ENCODE measurements around the gene ZBTB21.

Gene ZBTB21

GRCh38 chr21:42043961-42044360, 33.8 kb upstream of the ZBTB21 start:
- Mint-ChIP-seq H3K27ac (no peak overlapping the region), H3K4me3 (no peak overlapping the region), H3K9me3 (ENCODE audit: low read depth) (no peaks in the 10 kb centered on the region), H3K27me3 (no peaks in the 10 kb centered on the region), H3K36me3 (no peaks in the 10 kb centered on the region), H3K4me1 (ENCODE audit: low read depth) (no peaks in the 10 kb centered on the region)

GRCh38 chr21:42043201-42043895, 33.2 kb upstream of the ZBTB21 start:
- no peaks in the 10 kb centered on the region for H3K9me3 Mint-ChIP-seq (ENCODE audit: low read depth)
- no peaks in the 10 kb centered on the region for H3K27me3 Mint-ChIP-seq
- no peak overlapping the region for H3K27ac Mint-ChIP-seq
- peaks cover 3% of the 10 kb centered on the region for H3K4me1 Mint-ChIP-seq (ENCODE audit: low read depth)
- no peak overlapping the region for H3K4me3 Mint-ChIP-seq
- no peaks in the 10 kb centered on the region for H3K36me3 Mint-ChIP-seq

GRCh38 chr21:42042651-42043050, 32.5 kb upstream of the ZBTB21 start:
- no peaks in the 10 kb centered on the region for H3K9me3 Mint-ChIP-seq (ENCODE audit: low read depth)
- H3K27me3 Mint-ChIP-seq, result no peaks in the 10 kb centered on the region
- H3K4me3 Mint-ChIP-seq, result no peak overlapping the region
- peaks cover 3% of the 10 kb centered on the region for H3K4me1 Mint-ChIP-seq (ENCODE audit: low read depth)
- H3K36me3 Mint-ChIP-seq, result no peaks in the 10 kb centered on the region
- H3K27ac Mint-ChIP-seq, result no peak overlapping the region

- H3K9me3 Mint-ChIP-seq (ENCODE audit: low read depth), result no peaks in the 10 kb centered on the region
- peaks cover 3% of the 10 kb centered on the region for H3K4me1 Mint-ChIP-seq (ENCODE audit: low read depth)
These were observed 31.6 kb upstream of the ZBTB21 start for GRCh38 chr21:42041711-42042110.

DNA sequence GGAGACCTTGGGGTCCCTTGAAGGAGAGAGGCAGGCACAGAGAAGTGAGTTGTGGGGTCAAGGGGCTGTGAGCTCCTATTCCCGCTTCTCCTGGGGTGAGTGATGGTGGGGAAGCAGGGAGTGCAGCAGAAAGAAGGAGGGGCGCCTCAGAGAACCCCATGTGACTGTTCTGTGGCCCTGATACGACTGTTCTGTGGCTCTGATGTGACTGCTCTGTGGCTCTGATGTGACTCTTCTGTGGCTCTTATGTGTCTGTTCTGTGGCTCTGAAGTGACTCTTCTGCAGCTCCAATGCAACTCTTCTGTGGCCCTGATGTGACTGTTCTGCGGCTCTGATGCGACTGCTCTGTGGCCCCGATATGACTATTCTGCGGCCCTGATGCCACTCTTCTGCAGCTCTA, 31.1 kb upstream of the ZBTB21 start:
- no peaks in the 10 kb centered on the region for H3K9me3 Mint-ChIP-seq (ENCODE audit: low read depth)
- H3K36me3 Mint-ChIP-seq, result no peaks in the 10 kb centered on the region
- no peak overlapping the region for H3K27ac Mint-ChIP-seq
- no peaks in the 10 kb centered on the region for H3K27me3 Mint-ChIP-seq
- H3K4me3 Mint-ChIP-seq, result no peak overlapping the region
- H3K4me1 Mint-ChIP-seq (ENCODE audit: low read depth), result peaks cover 3% of the 10 kb centered on the region

More at GRCh38 chr21:42041711-42042110, 31.6 kb upstream of the ZBTB21 start:
- Mint-ChIP-seq H3K27me3 (no peaks in the 10 kb centered on the region), H3K27ac (no peak overlapping the region), H3K4me3 (no peak overlapping the region), H3K36me3 (no peaks in the 10 kb centered on the region)

DNA sequence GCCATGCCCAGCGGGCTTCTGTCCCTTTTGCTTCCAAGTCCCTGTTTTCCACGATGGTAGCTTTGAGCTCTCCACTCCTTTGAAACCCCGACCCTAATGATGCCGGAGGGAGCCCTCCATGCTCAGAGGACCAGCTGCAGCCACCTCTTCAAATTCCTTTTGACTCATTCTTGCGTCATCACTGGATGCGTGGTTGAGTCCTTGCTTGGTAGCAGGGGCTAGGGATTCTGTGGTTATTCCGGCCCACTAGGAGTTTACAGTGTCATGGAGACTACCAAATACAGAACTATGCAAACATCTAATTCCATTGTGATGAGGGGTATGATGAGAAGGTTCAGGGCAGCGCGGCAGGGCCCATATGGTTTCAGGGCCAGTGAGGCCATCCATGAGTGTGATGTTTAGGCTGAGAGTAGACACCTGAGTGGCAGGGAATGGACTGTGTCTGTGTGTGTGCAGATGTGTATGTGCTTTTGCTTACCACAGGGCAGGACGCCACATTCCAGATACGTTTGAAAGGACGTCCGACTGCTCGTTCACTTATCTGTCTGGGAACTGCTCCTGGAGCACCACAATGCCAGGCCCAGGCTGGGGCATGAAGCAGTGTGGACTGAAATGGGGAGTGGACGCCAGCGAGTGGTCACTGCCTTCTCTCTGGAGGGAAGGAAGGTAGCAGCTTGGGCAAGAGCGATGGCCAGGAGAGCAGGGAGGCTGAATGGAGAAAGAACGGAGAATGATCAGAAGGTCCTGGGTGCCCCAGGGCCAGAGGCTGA, 30.4 kb upstream of the ZBTB21 start:
- H3K27ac Mint-ChIP-seq, result no peak overlapping the region
- H3K4me1 Mint-ChIP-seq (ENCODE audit: low read depth), result peaks cover 3% of the 10 kb centered on the region
- H3K27me3 Mint-ChIP-seq, result no peaks in the 10 kb centered on the region
- no peaks in the 10 kb centered on the region for H3K9me3 Mint-ChIP-seq (ENCODE audit: low read depth)
- H3K36me3 Mint-ChIP-seq, result no peaks in the 10 kb centered on the region
- no peak overlapping the region for H3K4me3 Mint-ChIP-seq

DNA sequence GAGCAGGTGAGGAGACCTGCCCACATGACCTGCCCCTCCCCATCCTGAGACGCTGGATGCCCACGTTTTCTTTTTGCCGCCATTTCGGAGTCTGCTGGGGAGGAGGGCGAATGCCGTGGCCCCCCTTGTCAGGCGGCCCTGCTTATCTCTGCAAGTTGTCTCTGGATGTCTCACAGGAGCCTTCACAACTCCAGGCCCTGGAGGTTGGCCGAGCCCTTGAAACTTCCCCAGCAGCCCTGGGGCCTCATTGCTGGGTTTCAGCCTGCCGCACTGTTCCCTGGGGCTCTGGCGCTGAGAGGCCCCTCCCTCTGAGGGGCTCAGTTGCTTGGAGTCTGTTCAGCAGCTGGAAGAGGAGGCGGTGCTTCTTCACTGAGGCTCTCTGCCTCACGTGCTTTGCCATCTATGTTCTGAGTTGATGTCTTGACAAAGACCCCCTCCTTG, 29.8 kb upstream of the ZBTB21 start:
- H3K27me3 Mint-ChIP-seq, result no peaks in the 10 kb centered on the region
- H3K36me3 Mint-ChIP-seq, result no peaks in the 10 kb centered on the region
- H3K4me3 Mint-ChIP-seq, result no peak overlapping the region
- H3K9me3 Mint-ChIP-seq (ENCODE audit: low read depth), result no peaks in the 10 kb centered on the region
- peaks cover 3% of the 10 kb centered on the region for H3K4me1 Mint-ChIP-seq (ENCODE audit: low read depth)
- no peak overlapping the region for H3K27ac Mint-ChIP-seq

DNA sequence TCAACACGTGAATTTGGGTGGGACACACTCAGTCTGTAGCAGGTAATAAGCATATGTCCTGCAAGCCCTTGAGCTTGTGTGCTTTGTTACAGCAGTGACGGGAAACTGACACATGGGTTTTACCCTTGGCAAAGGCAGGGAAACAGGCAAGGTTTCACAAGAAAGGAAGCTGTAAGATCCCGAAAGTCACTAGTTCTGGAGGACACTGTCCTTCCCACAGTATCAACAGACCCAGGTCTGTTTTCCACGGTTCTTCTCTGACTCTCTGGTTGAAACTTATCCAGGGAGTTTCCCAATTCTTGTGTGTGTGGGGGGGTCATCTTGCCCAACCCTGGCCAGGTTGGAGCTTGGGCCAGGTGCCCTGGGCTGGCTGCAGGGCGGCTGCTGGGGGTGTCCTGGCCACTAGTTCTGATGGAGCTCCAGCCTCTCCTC, 29.3 kb upstream of the ZBTB21 start:
- Mint-ChIP-seq H3K4me3 (no peak overlapping the region), H3K27ac (no peak overlapping the region), H3K27me3 (no peaks in the 10 kb centered on the region), H3K4me1 (ENCODE audit: low read depth) (peaks cover 3% of the 10 kb centered on the region), H3K9me3 (ENCODE audit: low read depth) (no peaks in the 10 kb centered on the region), H3K36me3 (no peaks in the 10 kb centered on the region)

GRCh38 chr21:42038826-42039425, 28.8 kb upstream of the ZBTB21 start:
- Mint-ChIP-seq H3K27ac (no peak overlapping the region), H3K36me3 (no peaks in the 10 kb centered on the region), H3K27me3 (no peaks in the 10 kb centered on the region), H3K4me1 (ENCODE audit: low read depth) (peaks cover 3% of the 10 kb centered on the region), H3K9me3 (ENCODE audit: low read depth) (no peaks in the 10 kb centered on the region), H3K4me3 (no peak overlapping the region)

DNA sequence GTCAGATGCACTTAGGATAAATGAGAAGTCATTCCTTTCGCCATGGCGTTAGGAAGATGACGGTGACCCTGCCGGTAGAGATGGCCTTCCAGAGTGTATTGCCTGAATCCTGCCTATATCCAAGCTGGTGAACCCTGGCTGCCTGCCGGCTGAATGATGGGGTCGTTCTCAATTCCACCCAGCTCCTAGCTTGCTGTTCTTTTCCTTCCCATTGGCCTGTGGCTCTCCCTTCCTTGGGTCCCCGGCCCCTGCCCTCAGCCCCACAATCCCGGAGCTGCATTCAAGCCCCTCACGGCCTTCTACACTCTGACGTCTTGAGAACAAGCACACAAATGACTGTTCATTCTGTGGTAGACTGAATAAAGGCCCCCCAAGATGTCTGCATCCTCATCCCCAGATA, 28.2 kb upstream of the ZBTB21 start:
- Mint-ChIP-seq H3K9me3 (ENCODE audit: low read depth) (no peaks in the 10 kb centered on the region), H3K4me3 (no peak overlapping the region), H3K27me3 (no peaks in the 10 kb centered on the region), H3K36me3 (no peaks in the 10 kb centered on the region), H3K27ac (no peak overlapping the region), H3K4me1 (ENCODE audit: low read depth) (peaks cover 3% of the 10 kb centered on the region)

- no peaks in the 10 kb centered on the region for H3K9me3 Mint-ChIP-seq (ENCODE audit: low read depth)
- H3K36me3 Mint-ChIP-seq, result no peaks in the 10 kb centered on the region
- no peak overlapping the region for H3K4me3 Mint-ChIP-seq
- H3K27ac Mint-ChIP-seq, result no peak overlapping the region
- H3K27me3 Mint-ChIP-seq, result no peaks in the 10 kb centered on the region
- H3K4me1 Mint-ChIP-seq (ENCODE audit: low read depth), result peaks cover 3% of the 10 kb centered on the region
These were observed 27.8 kb upstream of the ZBTB21 start for GRCh38 chr21:42037943-42038342.

- Mint-ChIP-seq H3K36me3 (no peaks in the 10 kb centered on the region), H3K27me3 (no peaks in the 10 kb centered on the region), H3K27ac (no peak overlapping the region), H3K4me3 (no peak overlapping the region), H3K4me1 (ENCODE audit: low read depth) (peaks cover 3% of the 10 kb centered on the region), H3K9me3 (ENCODE audit: low read depth) (no peaks in the 10 kb centered on the region)
These were observed 27.4 kb upstream of the ZBTB21 start for GRCh38 chr21:42037516-42037915.

DNA sequence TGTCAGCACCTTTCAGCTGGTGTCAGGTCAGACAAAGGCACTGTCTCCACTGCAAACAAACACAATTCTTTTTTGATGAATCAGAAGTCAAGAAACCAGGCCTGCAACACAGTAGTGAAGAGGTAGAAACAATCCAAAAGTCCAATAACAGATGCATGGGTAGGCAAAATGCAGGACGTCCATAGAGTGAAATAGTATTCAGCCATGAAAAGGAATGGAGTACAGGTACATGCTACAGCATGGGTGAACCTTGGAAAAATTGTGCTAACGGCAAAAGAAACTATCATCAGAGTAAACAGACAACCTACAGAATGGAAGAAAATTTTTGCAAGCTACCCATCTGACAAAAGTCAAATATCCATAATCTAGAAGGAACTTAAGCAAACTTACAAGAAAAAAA, 26.2 kb upstream of the ZBTB21 start:
- Mint-ChIP-seq H3K27ac (no peak overlapping the region), H3K27me3 (no peaks in the 10 kb centered on the region), H3K4me1 (ENCODE audit: low read depth) (peaks cover 3% of the 10 kb centered on the region), H3K36me3 (no peaks in the 10 kb centered on the region), H3K9me3 (ENCODE audit: low read depth) (no peaks in the 10 kb centered on the region), H3K4me3 (no peak overlapping the region)

DNA sequence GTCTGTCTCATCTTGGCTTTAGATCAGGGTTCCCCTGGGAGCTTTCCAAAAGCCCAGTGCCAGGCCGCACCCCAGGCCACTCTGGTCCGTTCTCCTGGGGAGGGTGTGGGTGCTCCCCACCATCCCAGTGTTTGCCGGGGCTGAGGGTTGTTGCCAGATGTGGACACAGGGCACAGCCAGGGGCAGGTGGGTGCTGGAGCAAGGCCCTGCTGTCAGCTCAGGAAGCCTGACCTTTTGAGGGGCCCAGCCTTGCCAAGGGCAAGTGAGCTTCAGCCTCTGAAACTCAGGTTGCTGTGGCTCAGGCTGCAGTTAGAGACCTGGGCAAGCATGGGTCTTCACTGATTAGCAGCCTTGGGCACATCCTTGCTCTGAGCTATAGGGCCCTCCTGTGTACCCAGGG, 22.8 kb upstream of the ZBTB21 start:
- H3K4me3 Mint-ChIP-seq, result no peak overlapping the region
- no peaks in the 10 kb centered on the region for H3K9me3 Mint-ChIP-seq (ENCODE audit: low read depth)
- H3K4me1 Mint-ChIP-seq (ENCODE audit: low read depth), result no peaks in the 10 kb centered on the region
- H3K36me3 Mint-ChIP-seq, result no peaks in the 10 kb centered on the region
- no peaks in the 10 kb centered on the region for H3K27me3 Mint-ChIP-seq
- H3K27ac Mint-ChIP-seq, result no peak overlapping the region

- Mint-ChIP-seq H3K9me3 (ENCODE audit: low read depth) (no peaks in the 10 kb centered on the region), H3K27ac (no peak overlapping the region), H3K27me3 (no peaks in the 10 kb centered on the region), H3K4me3 (no peak overlapping the region), H3K36me3 (no peaks in the 10 kb centered on the region), H3K4me1 (ENCODE audit: low read depth) (no peaks in the 10 kb centered on the region)
These were observed 22.1 kb upstream of the ZBTB21 start for GRCh38 chr21:42032266-42032665.
